ENCODE results near the gene TMEM123. TPM values are rescaled to one million over a fixed set of nuclear protein-coding genes. Genes with fewer than 3 reads are reported as not detected.
A peak's percentile ranks its signal among the peaks of the same experiment; 100 is the strongest.

Gene TMEM123
- total RNA-seq, 1 experiment from 2014 or later, result 236 TPM

GRCh38 chr11:102453921-102454320, 1.4 kb upstream of the TMEM123 start:
- Mint-ChIP-seq H3K27me3 (ENCODE audit: unreplicated experiment) (no peaks in the 10 kb centered on the region), H3K36me3 (ENCODE audit: insufficient read depth, unreplicated experiment) (peaks cover 32% of the 10 kb centered on the region), H3K4me1 (ENCODE audit: low read depth, unreplicated experiment) (peaks cover 59% of the 10 kb centered on the region), H3K4me3 (ENCODE audit: low read depth, unreplicated experiment) (no peak overlapping the region), H3K27ac (ENCODE audit: unreplicated experiment) (no peak overlapping the region), H3K9me3 (ENCODE audit: low read depth, unreplicated experiment) (no peaks in the 10 kb centered on the region)
- TF ChIP-seq CTCF (IDR thresholded peaks at IDR 0.05; ENCODE audit: unreplicated experiment), result no peak
- no peak for DNase-seq
- CTCF ChIA-PET, result interaction anchor here (1.3 kb wide), 1 partner anchor 63 kb away, joined by 3 read pairs; no protein-coding TSS in a partner anchor
- intact Hi-C loops (cut with micrococcal nuclease; ENCODE audit: unreplicated experiment), result loop anchor here (5.0 kb wide), 1 partner anchor 37 kb away; no protein-coding TSS in a partner anchor
- BruUV-seq (replicated peaks), result no TSS peak

DNA sequence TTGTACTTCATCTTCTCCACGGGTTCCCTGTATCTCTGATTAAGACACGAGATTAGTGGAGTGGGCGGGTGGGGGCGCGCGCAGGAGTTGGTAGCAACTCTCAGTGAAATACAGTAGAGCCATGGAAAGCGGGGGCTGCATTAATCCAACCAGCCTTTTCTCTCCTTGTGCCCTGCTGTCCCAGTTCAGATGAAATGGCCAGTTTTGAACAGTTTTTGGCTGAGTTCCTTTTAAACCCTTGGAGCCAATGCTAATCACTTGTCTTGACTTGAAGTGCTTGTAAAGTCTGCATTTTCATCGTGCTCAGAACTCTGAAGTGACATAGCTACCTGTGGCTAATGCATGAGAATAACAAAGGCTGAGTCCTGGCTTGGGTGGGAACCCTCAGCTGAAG, 734 bp upstream of the TMEM123 start:
- peaks cover 32% of the 10 kb centered on the region for H3K36me3 Mint-ChIP-seq (ENCODE audit: insufficient read depth, unreplicated experiment)
- no peaks in the 10 kb centered on the region for H3K9me3 Mint-ChIP-seq (ENCODE audit: low read depth, unreplicated experiment)
- CTCF ChIA-PET, result interaction anchor here (1.3 kb wide), 1 partner anchor 63 kb away, joined by 3 read pairs; no protein-coding TSS in a partner anchor
- intact Hi-C loops (cut with micrococcal nuclease; ENCODE audit: unreplicated experiment), result loop anchor here (5.0 kb wide), 1 partner anchor 36 kb away; no protein-coding TSS in a partner anchor
- H3K27me3 Mint-ChIP-seq (ENCODE audit: unreplicated experiment), result no peaks in the 10 kb centered on the region
- no TSS peak for BruUV-seq (replicated peaks)
- H3K4me1 Mint-ChIP-seq (ENCODE audit: low read depth, unreplicated experiment), result peaks cover 53% of the 10 kb centered on the region
- TF ChIP-seq CTCF (IDR thresholded peaks at IDR 0.05; ENCODE audit: unreplicated experiment), result no peak
- no peak for DNase-seq
- peak overlapping the region; percentile 69 for H3K27ac Mint-ChIP-seq (ENCODE audit: unreplicated experiment)
- H3K4me3 Mint-ChIP-seq (ENCODE audit: low read depth, unreplicated experiment), result peak overlapping the region; percentile 96

- CTCF ChIA-PET, result interaction anchor here (1.0 kb wide), 1 partner anchor 161 kb away, joined by 4 read pairs; no protein-coding TSS in a partner anchor
- no peaks in the 10 kb centered on the region for H3K9me3 Mint-ChIP-seq (ENCODE audit: low read depth, unreplicated experiment)
- peak; percentile 49 for DNase-seq
- H3K36me3 Mint-ChIP-seq (ENCODE audit: insufficient read depth, unreplicated experiment), result peaks cover 32% of the 10 kb centered on the region
- intact Hi-C loops (cut with micrococcal nuclease; ENCODE audit: unreplicated experiment), result loop anchor here (2.0 to 5.0 kb wide), 2 partner anchors 35 to 43 kb away; no protein-coding TSS in a partner anchor
- TF ChIP-seq CTCF (IDR thresholded peaks at IDR 0.05; ENCODE audit: unreplicated experiment), result no peak
- peak overlapping the region; percentile 69 for H3K27ac Mint-ChIP-seq (ENCODE audit: unreplicated experiment)
- peak overlapping the region; percentile 96 for H3K4me3 Mint-ChIP-seq (ENCODE audit: low read depth, unreplicated experiment)
- no TSS peak for BruUV-seq (replicated peaks)
- H3K4me1 Mint-ChIP-seq (ENCODE audit: low read depth, unreplicated experiment), result peaks cover 39% of the 10 kb centered on the region
- no peaks in the 10 kb centered on the region for H3K27me3 Mint-ChIP-seq (ENCODE audit: unreplicated experiment)
Measured at GRCh38 chr11:102451681-102452460, 694 bp downstream of the TMEM123 start.

GRCh38 chr11:102451041-102451680, 1.4 kb downstream of the TMEM123 start:
- no peaks in the 10 kb centered on the region for H3K27me3 Mint-ChIP-seq (ENCODE audit: unreplicated experiment)
- DNase-seq, result no peak
- no peaks in the 10 kb centered on the region for H3K9me3 Mint-ChIP-seq (ENCODE audit: low read depth, unreplicated experiment)
- peaks cover 36% of the 10 kb centered on the region for H3K4me1 Mint-ChIP-seq (ENCODE audit: low read depth, unreplicated experiment)
- intact Hi-C loops (cut with micrococcal nuclease; ENCODE audit: unreplicated experiment), result loop anchor here (2.0 to 5.0 kb wide), 2 partner anchors 34 to 44 kb away; no protein-coding TSS in a partner anchor
- peaks cover 32% of the 10 kb centered on the region for H3K36me3 Mint-ChIP-seq (ENCODE audit: insufficient read depth, unreplicated experiment)
- BruUV-seq (replicated peaks), result TSS peak; percentile 35
- peak overlapping the region; percentile 96 for H3K4me3 Mint-ChIP-seq (ENCODE audit: low read depth, unreplicated experiment)
- peak overlapping the region; percentile 69 for H3K27ac Mint-ChIP-seq (ENCODE audit: unreplicated experiment)
- no peak for TF ChIP-seq CTCF (IDR thresholded peaks at IDR 0.05; ENCODE audit: unreplicated experiment)
- CTCF ChIA-PET, result interaction anchor here (1.0 kb wide), 1 partner anchor 162 kb away, joined by 4 read pairs; no protein-coding TSS in a partner anchor

Measured in Calu3 (cell line).